ENCODE results near the gene CCDC187.

GRCh38 chr9:136222166-136222905, 81.6 kb downstream of the CCDC187 start:
- no peak for TF ChIP-seq CTCF (IDR thresholded peaks at IDR 0.05)
- no peak for TF ChIP-seq POLR2A (IDR thresholded peaks at IDR 0.05)
